Astrocyte of the spinal cord (primary cell): ENCODE data around the gene NEAT1.
A peak's percentile ranks its signal among the peaks of the same experiment; 100 is the strongest.

Source experiments
- DNase-seq: peaks from one replicate; pipeline ENCODE4 v3.0.0; 2011; ENCODE audit warnings: low read depth, low spot score
- H3K4me3 ChIP-seq: 2 replicates; pipeline ENCODE4 v1.5.1; 2011; ENCODE audit warnings: low read depth, mild to moderate bottlenecking, low read length, moderate library complexity
- CTCF ChIP-seq: IDR thresholded peaks from 2 replicates; pipeline ENCODE4 v1.5.1; 2012; ENCODE audit warnings: low read depth, mild to moderate bottlenecking, low read length, inconsistent platforms
- in situ Hi-C: cut with HindIII; loops from 2 replicates; pipeline ENCODE4 v1.10.0; 2017; ENCODE audit warnings: low sequenced_read_pairs

Gene NEAT1

GRCh38 chr11:65382804-65383368, 39.7 kb upstream of the NEAT1 start:
- no peak for DNase-seq
- in situ Hi-C loops, result no loop called here
- H3K4me3 ChIP-seq, result peak overlapping the region; percentile 17
- TF ChIP-seq CTCF, result no peak

- no peak for TF ChIP-seq CTCF
- in situ Hi-C loops, result no loop called here
- H3K4me3 ChIP-seq, result no peak overlapping the region
- no peak for DNase-seq
Observed at GRCh38 chr11:65383778-65384177, 38.8 kb upstream of the NEAT1 start.

DNA sequence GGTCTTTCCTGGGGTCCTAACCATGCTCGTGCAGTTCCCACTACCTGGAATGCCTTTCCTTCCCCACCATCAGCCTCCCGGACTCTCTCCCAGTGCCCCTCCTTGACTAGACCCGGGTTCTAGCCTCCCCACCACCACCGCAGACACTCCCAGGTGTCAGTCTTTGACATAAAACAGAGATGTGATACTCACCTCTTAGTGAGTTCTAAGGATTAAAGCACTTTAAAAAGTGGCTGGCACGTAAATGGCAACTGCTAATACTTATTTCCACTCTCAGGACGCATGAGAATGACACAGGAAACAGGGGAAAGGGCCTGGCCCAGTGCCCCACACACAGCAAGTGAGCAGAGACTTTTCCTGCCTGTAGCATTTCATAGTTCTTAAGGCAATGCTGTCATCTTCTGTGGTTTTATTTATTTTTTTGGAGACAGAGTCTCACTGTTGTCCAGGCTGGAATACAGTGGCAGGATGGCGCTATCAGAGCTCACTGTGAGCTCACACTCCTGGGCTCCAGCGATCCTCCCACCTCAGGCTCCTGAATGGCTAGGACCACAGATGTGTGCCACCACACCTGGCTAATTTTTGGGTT, 38.2 kb upstream of the NEAT1 start:
- in situ Hi-C loops, result no loop called here
- no peak overlapping the region for H3K4me3 ChIP-seq
- no peak for TF ChIP-seq CTCF

DNA sequence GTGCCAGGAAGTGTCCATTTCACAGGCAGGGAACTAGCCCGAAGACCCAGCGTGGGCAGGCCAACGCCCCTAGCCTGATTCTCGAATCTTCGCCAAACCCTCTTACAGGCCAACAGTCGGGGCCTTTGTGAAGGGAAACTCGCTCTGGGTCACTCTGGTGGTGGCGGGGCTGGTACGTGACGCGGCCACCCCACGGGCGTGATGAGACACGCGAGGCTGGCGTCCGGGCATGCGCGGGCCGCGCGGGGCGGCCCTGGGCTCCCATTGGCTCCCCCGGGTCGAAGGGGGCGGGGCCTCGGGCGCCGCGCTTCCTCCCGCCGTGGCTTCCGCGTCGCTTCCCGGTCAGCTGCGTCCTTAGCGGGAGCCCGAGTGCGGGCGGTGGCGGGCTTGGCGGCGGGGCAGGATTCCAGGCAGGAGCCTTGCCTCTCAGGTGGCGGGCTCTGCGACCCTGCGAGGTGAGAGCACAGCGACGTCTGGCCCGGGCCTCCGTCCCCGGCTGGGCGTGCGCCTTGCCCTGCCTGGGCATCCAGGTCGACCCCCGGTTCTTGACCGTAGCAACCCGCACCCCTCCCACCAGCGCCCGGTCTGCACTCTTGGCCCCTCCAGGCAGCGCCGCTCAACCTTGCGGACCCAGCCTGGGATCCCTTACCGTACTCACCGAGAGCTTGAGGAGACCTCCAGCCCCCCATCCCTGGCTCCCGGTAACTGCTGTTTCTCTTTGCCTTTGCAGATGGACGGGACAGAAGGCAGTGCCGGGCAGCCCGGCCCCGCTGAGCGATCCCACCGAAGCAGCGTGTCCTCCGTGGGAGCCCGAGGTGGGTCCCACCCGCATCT, 36.1 kb upstream of the NEAT1 start, which contains the start of gene FRMD8:
Gene FRMD8, plus strand, starts transcription at position 331 of the 834 bp plus-strand sequence. Its CDS starts 400 bp downstream, at position 731.
- DNase-seq, result peak; percentile 76
- in situ Hi-C loops, result no loop called here
- TF ChIP-seq CTCF, result no peak
- peak within 1 kb of the TSS; percentile 87 for H3K4me3 ChIP-seq

More for the DNA sequence above, 38.2 kb upstream of the NEAT1 start:
- DNase-seq, result peak; percentile 39

- in situ Hi-C loops, result no loop called here
- DNase-seq, result no peak
- H3K4me3 ChIP-seq, result peak overlapping the region; percentile 7
- TF ChIP-seq CTCF, result no peak
Observed at GRCh38 chr11:65388731-65389130, 33.9 kb upstream of the NEAT1 start.

DNA sequence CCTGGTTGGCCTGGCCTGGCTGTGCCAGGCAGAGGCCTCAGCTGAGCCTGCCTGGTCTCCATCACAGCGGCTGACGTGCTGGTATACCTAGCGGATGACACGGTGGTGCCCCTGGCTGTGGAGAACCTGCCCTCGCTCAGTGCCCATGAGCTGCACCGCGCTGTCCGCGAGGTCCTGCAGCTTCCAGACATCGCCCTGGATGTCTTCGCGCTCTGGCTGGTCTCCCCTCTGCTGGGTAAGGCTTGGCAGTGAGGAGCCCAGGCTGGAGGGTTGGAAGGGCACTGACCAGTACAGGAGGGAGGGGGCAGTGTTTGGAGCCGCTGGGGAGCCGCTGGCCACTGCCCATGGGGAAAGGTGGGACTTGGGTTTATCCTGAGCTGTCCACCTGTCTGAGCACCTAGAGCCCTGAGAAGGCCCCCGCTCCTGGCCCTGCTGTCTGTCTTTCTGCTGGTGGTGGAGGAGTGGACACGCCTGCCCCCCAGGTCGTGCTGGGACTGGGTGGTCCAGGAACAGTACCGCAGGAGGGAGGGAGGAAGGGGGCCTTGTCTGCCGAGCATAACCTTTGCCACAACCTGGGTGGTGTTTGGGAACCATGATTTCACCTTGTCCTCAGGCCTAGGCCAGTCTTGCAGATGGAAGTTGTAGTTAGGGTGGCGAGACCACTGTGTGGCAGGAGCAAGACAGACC, 33.2 kb upstream of the NEAT1 start:
- TF ChIP-seq CTCF, result no peak
- no peak overlapping the region for H3K4me3 ChIP-seq
- in situ Hi-C loops, result no loop called here
- no peak for DNase-seq
